Mesendoderm (in vitro differentiated cells): ENCODE results near the gene FAM131B.

Experiments used
- DNase-seq: peaks from one replicate; pipeline ENCODE4 v3.0.0; 2013
- H2AK5ac ChIP-seq: 2 replicates; pipeline ENCODE4 v1.6.1; 2013; ENCODE audit warnings: low read length, inconsistent platforms
- H2BK120ac ChIP-seq: 2 replicates; pipeline ENCODE4 v1.6.1; 2013; ENCODE audit warnings: low read depth, mild to moderate bottlenecking, low read length, moderate library complexity, mixed read lengths
- H2BK15ac ChIP-seq: replicated peaks from 2 replicates; pipeline ENCODE4 v1.6.1; 2013; ENCODE audit warnings: low read depth, mild to moderate bottlenecking, moderate library complexity
- H2BK5ac ChIP-seq: 2 replicates; pipeline ENCODE4 v1.6.1; 2013; ENCODE audit warnings: low read length, inconsistent platforms
- H3K18ac ChIP-seq: 2 replicates; pipeline ENCODE4 v1.6.1; 2013; ENCODE audit warnings: mild to moderate bottlenecking, low read length, mixed read lengths
- H3K23ac ChIP-seq: one replicate; pipeline ENCODE4 v1.6.1; 2013; ENCODE audit warnings: low read length
- H3K27ac ChIP-seq: 2 replicates; pipeline ENCODE4 v1.5.1; 2013; ENCODE audit warnings: low read depth, mild to moderate bottlenecking, inconsistent platforms, low read length, moderate library complexity
- H3K27me3 ChIP-seq: 2 replicates; pipeline ENCODE4 v1.6.1; 2013; ENCODE audit warnings: low read length, control low read depth, mild to moderate bottlenecking, inconsistent platforms; ENCODE audit not compliant: insufficient read depth, poor library complexity
- H3K36me3 ChIP-seq: 2 replicates; pipeline ENCODE4 v1.6.1; 2013; ENCODE audit warnings: low read length, inconsistent platforms; ENCODE audit not compliant: control insufficient read depth, insufficient read depth
- H3K4ac ChIP-seq: one replicate; pipeline ENCODE4 v1.6.1; 2013; ENCODE audit warnings: low read depth, mild to moderate bottlenecking, low read length, moderate library complexity
- H3K4me1 ChIP-seq: 2 replicates; pipeline ENCODE4 v1.6.1; 2013; ENCODE audit warnings: low read depth, low read length, inconsistent platforms; ENCODE audit not compliant: control insufficient read depth
- H3K4me2 ChIP-seq: 2 replicates; pipeline ENCODE4 v1.6.1; 2013; ENCODE audit warnings: low read length
- H3K4me3 ChIP-seq: 2 replicates; pipeline ENCODE4 v1.5.1; 2013; ENCODE audit warnings: mild to moderate bottlenecking, low read length
- H3K56ac ChIP-seq: one replicate; pipeline ENCODE4 v1.6.1; 2013; ENCODE audit warnings: low read length
- H3K79me1 ChIP-seq: 2 replicates; pipeline ENCODE4 v1.6.1; 2013; ENCODE audit warnings: low read length, inconsistent platforms
- H3K79me2 ChIP-seq: 2 replicates; pipeline ENCODE4 v1.6.1; 2013; ENCODE audit warnings: mild to moderate bottlenecking, low read length; ENCODE audit not compliant: control insufficient read depth, insufficient read depth
- H3K9ac ChIP-seq: 2 replicates; pipeline ENCODE4 v1.6.1; 2013; ENCODE audit warnings: low read length, inconsistent platforms
- H4K5ac ChIP-seq: one replicate; pipeline ENCODE4 v1.6.1; 2013; ENCODE audit warnings: low read length
- H4K8ac ChIP-seq: one replicate; pipeline ENCODE4 v1.6.1; 2013; ENCODE audit warnings: low read depth, mild to moderate bottlenecking, control low read depth, low read length, moderate library complexity
- WGBS: extraction: QIAGEN DNeasy Blood & Tissue Kit; methylation state at CpG from one replicate; pipeline ENCODE4 v1.1.7; 2013; ENCODE audit warnings: low lambda C conversion rate, missing lambda C conversion rate; ENCODE audit not compliant: insufficient coverage; ENCODE audit errors: extremely low coverage; 5-methylcytosine and 5-hydroxymethylcytosine counted together

The FAM131B gene

GRCh38 chr7:143375298-143376034, 13.0 kb upstream of the FAM131B start:
- Histone ChIP-seq H3K36me3 (no peaks in the 10 kb centered on the region), H3K23ac (no peak overlapping the region), H3K4me1 (peaks cover 7% of the 10 kb centered on the region), H2BK15ac (no peak overlapping the region), H3K9ac (no peak overlapping the region), H4K8ac (no peak overlapping the region), H3K27ac (no peak overlapping the region), H3K79me1 (peaks cover 6% of the 10 kb centered on the region), H2AK5ac (no peak overlapping the region), H3K18ac (no peak overlapping the region), H3K4me3 (no peak overlapping the region), H4K5ac (no peak overlapping the region), H2BK5ac (no peak overlapping the region), H2BK120ac (no peak overlapping the region), H3K56ac (peak overlapping the region; percentile 12), H3K4me2 (no peak overlapping the region), H3K4ac (no peak overlapping the region), H3K79me2 (peaks cover 9% of the 10 kb centered on the region), H3K27me3 (no peaks in the 10 kb centered on the region)
- no CpG with 5 or more reads among the region's 7 CpGs for WGBS
- DNase-seq: no peak

GRCh38 chr7:143374561-143374960, 12.0 kb upstream of the FAM131B start:
- no peak overlapping the region for H2BK15ac ChIP-seq
- no CpG with 5 or more reads among the region's 5 CpGs for WGBS
- H3K27ac ChIP-seq: no peak overlapping the region
- H4K8ac ChIP-seq: no peak overlapping the region
- peaks cover 7% of the 10 kb centered on the region for H3K4me1 ChIP-seq
- H2AK5ac ChIP-seq: no peak overlapping the region
- no peak overlapping the region for H3K4me3 ChIP-seq
- H3K4ac ChIP-seq: no peak overlapping the region
- no peak overlapping the region for H3K4me2 ChIP-seq
- H3K18ac ChIP-seq: no peak overlapping the region
- no peak overlapping the region for H4K5ac ChIP-seq
- no peak for DNase-seq
- no peak overlapping the region for H3K23ac ChIP-seq
- no peak overlapping the region for H2BK5ac ChIP-seq
- H2BK120ac ChIP-seq: no peak overlapping the region
- H3K27me3 ChIP-seq: no peaks in the 10 kb centered on the region
- peaks cover 5% of the 10 kb centered on the region for H3K79me2 ChIP-seq
- H3K9ac ChIP-seq: no peak overlapping the region
- peaks cover 2% of the 10 kb centered on the region for H3K79me1 ChIP-seq
- H3K56ac ChIP-seq: no peak overlapping the region
- no peaks in the 10 kb centered on the region for H3K36me3 ChIP-seq

GRCh38 chr7:143373255-143373794, 10.8 kb upstream of the FAM131B start:
- no peak overlapping the region for H3K23ac ChIP-seq
- no peak overlapping the region for H3K56ac ChIP-seq
- H3K79me1 ChIP-seq: no peaks in the 10 kb centered on the region
- H3K4me1 ChIP-seq: peaks cover 4% of the 10 kb centered on the region
- no peak overlapping the region for H2BK5ac ChIP-seq
- no peak overlapping the region for H3K27ac ChIP-seq
- H3K4ac ChIP-seq: no peak overlapping the region
- no peak overlapping the region for H4K5ac ChIP-seq
- H3K4me2 ChIP-seq: no peak overlapping the region
- no peak overlapping the region for H3K4me3 ChIP-seq
- no peak for DNase-seq
- H2BK15ac ChIP-seq: no peak overlapping the region
- no peaks in the 10 kb centered on the region for H3K27me3 ChIP-seq
- H2AK5ac ChIP-seq: no peak overlapping the region
- no peak overlapping the region for H4K8ac ChIP-seq
- H3K36me3 ChIP-seq: no peaks in the 10 kb centered on the region
- H3K18ac ChIP-seq: no peak overlapping the region
- H2BK120ac ChIP-seq: no peak overlapping the region
- H3K79me2 ChIP-seq: no peaks in the 10 kb centered on the region
- no peak overlapping the region for H3K9ac ChIP-seq
- WGBS: no CpG with 5 or more reads among the region's 4 CpGs

- no CpG with 5 or more reads among the region's 4 CpGs for WGBS
- no peak overlapping the region for H3K4me2 ChIP-seq
These were observed 9.6 kb upstream of the FAM131B start for GRCh38 chr7:143372070-143372469.

GRCh38 chr7:143369678-143370651, 7.5 kb upstream of the FAM131B start:
- Histone ChIP-seq H2BK15ac (no peak overlapping the region), H2BK120ac (peak overlapping the region; percentile 39), H3K27ac (peak overlapping the region; percentile 53), H3K56ac (peak overlapping the region; percentile 27), H3K79me2 (no peaks in the 10 kb centered on the region), H4K5ac (no peak overlapping the region), H3K4ac (no peak overlapping the region), H3K4me3 (no peak overlapping the region), H3K18ac (peak overlapping the region; percentile 87), H3K9ac (no peak overlapping the region), H3K4me2 (no peak overlapping the region), H2AK5ac (no peak overlapping the region), H3K36me3 (no peaks in the 10 kb centered on the region), H3K23ac (no peak overlapping the region), H3K27me3 (no peaks in the 10 kb centered on the region), H2BK5ac (no peak overlapping the region), H3K79me1 (no peaks in the 10 kb centered on the region), H3K4me1 (peaks cover 4% of the 10 kb centered on the region), H4K8ac (no peak overlapping the region)
- DNase-seq: peak; percentile 87
- WGBS: no CpG with 5 or more reads among the region's 12 CpGs

More at GRCh38 chr7:143372070-143372469, 9.6 kb upstream of the FAM131B start:
- Histone ChIP-seq H3K4ac (no peak overlapping the region), H3K79me1 (no peaks in the 10 kb centered on the region), H3K27ac (no peak overlapping the region), H3K4me3 (no peak overlapping the region), H3K27me3 (no peaks in the 10 kb centered on the region), H2BK15ac (no peak overlapping the region), H3K9ac (no peak overlapping the region), H3K18ac (no peak overlapping the region), H3K79me2 (no peaks in the 10 kb centered on the region), H3K56ac (no peak overlapping the region), H2BK5ac (no peak overlapping the region), H2AK5ac (no peak overlapping the region), H4K8ac (no peak overlapping the region), H3K4me1 (peaks cover 4% of the 10 kb centered on the region), H4K5ac (no peak overlapping the region), H3K36me3 (no peaks in the 10 kb centered on the region), H3K23ac (no peak overlapping the region), H2BK120ac (no peak overlapping the region)
- DNase-seq: no peak
